IPS DF 6.9 (cell line): Measurements from ENCODE around the gene SND1.

ENCODE experiments used
- DNase-seq: peaks from one replicate; pipeline ENCODE4 v3.0.0-alpha.2; 2013; ENCODE audit warnings: low read depth, low spot score
- H3K27ac ChIP-seq: one replicate; pipeline ENCODE4 v1.5.1; 2013; ENCODE audit warnings: low read length, control low read depth
- H3K27me3 ChIP-seq: 2 replicates; pipeline ENCODE4 v1.6.1; 2013; ENCODE audit warnings: mild to moderate bottlenecking, low read length; ENCODE audit not compliant: control insufficient read depth, insufficient read depth
- H3K36me3 ChIP-seq: 2 replicates; pipeline ENCODE4 v1.6.1; 2013; ENCODE audit warnings: low read length; ENCODE audit not compliant: control insufficient read depth, insufficient read depth
- H3K4me1 ChIP-seq: 2 replicates; pipeline ENCODE4 v1.6.1; 2013; ENCODE audit warnings: low read length; ENCODE audit not compliant: control insufficient read depth, insufficient read depth
- H3K4me3 ChIP-seq: 2 replicates; pipeline ENCODE4 v1.5.1; 2013; ENCODE audit warnings: mild to moderate bottlenecking, low read length
- H3K9me3 ChIP-seq: 2 replicates; pipeline ENCODE4 v1.6.1; 2013; ENCODE audit warnings: low read length, inconsistent platforms; ENCODE audit not compliant: control insufficient read depth, insufficient read depth
- WGBS: extraction: QIAGEN DNeasy Blood & Tissue Kit; methylation state at CpG from one replicate; pipeline ENCODE4 v1.1.7; 2013; ENCODE audit warnings: mixed read lengths, missing lambda C conversion rate; ENCODE audit not compliant: insufficient read length, insufficient coverage; 5-methylcytosine and 5-hydroxymethylcytosine counted together

SND1 gene

GRCh38 chr7:127928222-127928621 is 276.2 kb downstream of the SND1 start:
- no CpG with 5 or more reads among the region's 3 CpGs for WGBS
- DNase-seq, result no peak
- no peaks in the 10 kb centered on the region for H3K9me3 ChIP-seq
- no peak overlapping the region for H3K4me3 ChIP-seq
- H3K27me3 ChIP-seq, result no peaks in the 10 kb centered on the region
- peaks cover 3% of the 10 kb centered on the region; the same call in 1 of the 2 replicates for H3K36me3 ChIP-seq
- no peaks in the 10 kb centered on the region for H3K4me1 ChIP-seq
- H3K27ac ChIP-seq, result no peak overlapping the region

- Histone ChIP-seq H3K4me3 (no peak overlapping the region), H3K36me3 (peaks cover 3% of the 10 kb centered on the region; the same call in 1 of the 2 replicates), H3K27ac (no peak overlapping the region), H3K27me3 (no peaks in the 10 kb centered on the region), H3K9me3 (no peaks in the 10 kb centered on the region), H3K4me1 (no peaks in the 10 kb centered on the region)
- no peak for DNase-seq
- no CpG with 5 or more reads among the region's 6 CpGs for WGBS
Observed at GRCh38 chr7:127928852-127929251, 276.9 kb downstream of the SND1 start.

GRCh38 chr7:127930341-127931328 is 278.6 kb downstream of the SND1 start:
- H3K4me3 ChIP-seq, result no peak overlapping the region
- H3K36me3 ChIP-seq, result peaks cover 3% of the 10 kb centered on the region; the same call in 1 of the 2 replicates
- H3K9me3 ChIP-seq, result no peaks in the 10 kb centered on the region
- H3K4me1 ChIP-seq, result no peaks in the 10 kb centered on the region
- no peak for DNase-seq
- H3K27me3 ChIP-seq, result no peaks in the 10 kb centered on the region
- WGBS, result no CpG with 5 or more reads among the region's 3 CpGs
- H3K27ac ChIP-seq, result no peak overlapping the region

GRCh38 chr7:127932076-127932475 is 280.1 kb downstream of the SND1 start:
- no CpG with 5 or more reads among the region's 1 CpG for WGBS
- H3K27ac ChIP-seq, result no peak overlapping the region

GRCh38 chr7:127932496-127932895 is 280.5 kb downstream of the SND1 start:
- WGBS, result no CpG with 5 or more reads among the region's 1 CpG
- H3K27ac ChIP-seq, result no peak overlapping the region
- H3K36me3 ChIP-seq, result peaks cover 3% of the 10 kb centered on the region; the same call in 1 of the 2 replicates
- H3K27me3 ChIP-seq, result no peaks in the 10 kb centered on the region
- no peak overlapping the region for H3K4me3 ChIP-seq
- no peak for DNase-seq
- 0 out of 2 replicates have a peak, but pooled peaks cover 2% of the 10 kb centered on the region for H3K4me1 ChIP-seq
- H3K9me3 ChIP-seq, result no peaks in the 10 kb centered on the region

More at GRCh38 chr7:127932076-127932475, 280.1 kb downstream of the SND1 start:
- H3K27me3 ChIP-seq, result no peaks in the 10 kb centered on the region
- H3K36me3 ChIP-seq, result peaks cover 3% of the 10 kb centered on the region; the same call in 1 of the 2 replicates
- H3K4me3 ChIP-seq, result no peak overlapping the region
- no peaks in the 10 kb centered on the region for H3K9me3 ChIP-seq
- H3K4me1 ChIP-seq, result 0 out of 2 replicates have a peak, but pooled peaks cover 1% of the 10 kb centered on the region
- DNase-seq, result no peak

GRCh38 chr7:127933146-127933545 is 281.2 kb downstream of the SND1 start:
- DNase-seq, result no peak
- H3K36me3 ChIP-seq, result peaks cover 3% of the 10 kb centered on the region; the same call in 1 of the 2 replicates
- H3K9me3 ChIP-seq, result no peaks in the 10 kb centered on the region
- no peaks in the 10 kb centered on the region for H3K27me3 ChIP-seq
- H3K27ac ChIP-seq, result no peak overlapping the region
- H3K4me3 ChIP-seq, result no peak overlapping the region
- no CpG with 5 or more reads among the region's 4 CpGs for WGBS
- H3K4me1 ChIP-seq, result 0 out of 2 replicates have a peak, but pooled peaks cover 2% of the 10 kb centered on the region

GRCh38 chr7:127934711-127935110 is 282.7 kb downstream of the SND1 start:
- no peak overlapping the region for H3K4me3 ChIP-seq
- H3K36me3 ChIP-seq, result peaks cover 3% of the 10 kb centered on the region; the same call in 1 of the 2 replicates
- no peaks in the 10 kb centered on the region for H3K27me3 ChIP-seq
- H3K4me1 ChIP-seq, result 0 out of 2 replicates have a peak, but pooled peaks cover 2% of the 10 kb centered on the region
- H3K27ac ChIP-seq, result no peak overlapping the region
- WGBS, result no CpG with 5 or more reads among the region's 5 CpGs
- no peak for DNase-seq
- H3K9me3 ChIP-seq, result no peaks in the 10 kb centered on the region

- WGBS, result no CpG with 5 or more reads among the region's 6 CpGs
- Histone ChIP-seq H3K4me1 (0 out of 2 replicates have a peak, but pooled peaks cover 2% of the 10 kb centered on the region), H3K9me3 (no peaks in the 10 kb centered on the region), H3K27ac (no peak overlapping the region), H3K27me3 (no peaks in the 10 kb centered on the region), H3K36me3 (no peaks in the 10 kb centered on the region), H3K4me3 (no peak overlapping the region)
- no peak for DNase-seq
Observed at GRCh38 chr7:127935847-127936376, 283.9 kb downstream of the SND1 start.

GRCh38 chr7:127937066-127937680 is 285.2 kb downstream of the SND1 start:
- no peaks in the 10 kb centered on the region for H3K27me3 ChIP-seq
- no peaks in the 10 kb centered on the region for H3K36me3 ChIP-seq
- DNase-seq, result no peak
- no peak overlapping the region for H3K4me3 ChIP-seq
- 100% methylated on average over 1 of the region's 3 CpGs for WGBS
- 0 out of 2 replicates have a peak, but pooled peaks cover 2% of the 10 kb centered on the region for H3K4me1 ChIP-seq
- H3K9me3 ChIP-seq, result no peaks in the 10 kb centered on the region
- H3K27ac ChIP-seq, result no peak overlapping the region

- Histone ChIP-seq H3K36me3 (no peaks in the 10 kb centered on the region), H3K4me3 (no peak overlapping the region), H3K27ac (no peak overlapping the region), H3K27me3 (no peaks in the 10 kb centered on the region), H3K4me1 (0 out of 2 replicates have a peak, but pooled peaks cover 2% of the 10 kb centered on the region), H3K9me3 (no peaks in the 10 kb centered on the region)
- no CpG with 5 or more reads among the region's 2 CpGs for WGBS
- no peak for DNase-seq
Observed at GRCh38 chr7:127938588-127938987, 286.6 kb downstream of the SND1 start.
